ENCODE measurements around the gene SREBF2. TPM values are rescaled to one million over a fixed set of nuclear protein-coding genes. Genes with fewer than 3 reads are reported as not detected.

Gene SREBF2
- total RNA-seq, 3 donors from 2014 or later (not counting 1 experiment from before 2014, with no cell fraction given), result 101 to 106 (median 105) TPM

GRCh38 chr22:41913842-41914534 lies 81.1 kb downstream of the SREBF2 start:
- Mint-ChIP-seq H3K27me3 (ENCODE audit: low read depth in 2 of 2) (peaks cover 24 to 37% of the 10 kb centered on the region in 2 donors), H3K4me3 (no peak overlapping the region), H3K9me3 (no peaks in the 10 kb centered on the region), H3K27ac (no peak overlapping the region), H3K36me3 (no peaks in the 10 kb centered on the region), H3K4me1 (peaks cover 5 to 26% of the 10 kb centered on the region in 2 donors)
- Histone ChIP-seq H3K9me3 (ENCODE audit: control insufficient read depth, insufficient read depth, low read length) (no peaks in the 10 kb centered on the region), H3K27me3 (ENCODE audit: control insufficient read depth, insufficient read depth, low read length) (peaks cover 65% of the 10 kb centered on the region), H3K4me1 (ENCODE audit: control insufficient read depth, insufficient read depth, low read length) (peaks cover 58% of the 10 kb centered on the region), H3K4me3 (ENCODE audit: low read length) (no peak overlapping the region), H3K27ac (ENCODE audit: low read length) (no peak overlapping the region), H3K36me3 (ENCODE audit: control insufficient read depth, insufficient read depth, low read length) (no peaks in the 10 kb centered on the region)
- ATAC-seq (no peak), DNase-seq (peak in 1 of 2 donors; percentile 43)
- TF ChIP-seq CTCF (IDR thresholded peaks at IDR 0.05), result no peak
- intact Hi-C loops (cut with micrococcal nuclease), result no loop called here
- 6% methylated on average over 78 of the region's 79 CpGs for WGBS (ENCODE audit: insufficient coverage)

GRCh38 chr22:41914611-41915034 lies 81.7 kb downstream of the SREBF2 start:
- H3K4me3 ChIP-seq (ENCODE audit: low read length), result no peak overlapping the region
- no peak for TF ChIP-seq CTCF (IDR thresholded peaks at IDR 0.05)
- H3K27me3 ChIP-seq (ENCODE audit: control insufficient read depth, insufficient read depth, low read length), result peaks cover 68% of the 10 kb centered on the region
- intact Hi-C loops (cut with micrococcal nuclease), result no loop called here
- H3K4me1 ChIP-seq (ENCODE audit: control insufficient read depth, insufficient read depth, low read length), result peaks cover 58% of the 10 kb centered on the region
- no peak overlapping the region for H3K27ac ChIP-seq (ENCODE audit: low read length)
- H3K4me3 Mint-ChIP-seq, result no peak overlapping the region
- ATAC-seq (peak in 1 of 3 donors; percentile 25), DNase-seq (no peak)
- no peaks in the 10 kb centered on the region for H3K36me3 ChIP-seq (ENCODE audit: control insufficient read depth, insufficient read depth, low read length)
- peaks cover 0 to 26% of the 10 kb centered on the region in 2 donors for H3K4me1 Mint-ChIP-seq
- H3K9me3 Mint-ChIP-seq, result no peaks in the 10 kb centered on the region
- H3K27me3 Mint-ChIP-seq (ENCODE audit: low read depth in 2 of 2), result peaks cover 24 to 34% of the 10 kb centered on the region in 2 donors
- H3K36me3 Mint-ChIP-seq, result no peaks in the 10 kb centered on the region
- no peaks in the 10 kb centered on the region for H3K9me3 ChIP-seq (ENCODE audit: control insufficient read depth, insufficient read depth, low read length)
- H3K27ac Mint-ChIP-seq, result no peak overlapping the region
- WGBS (ENCODE audit: insufficient coverage), result 2% methylated on average over 67 of the region's 67 CpGs

GRCh38 chr22:41915035-41915785 lies 82.3 kb downstream of the SREBF2 start, which contains the start of gene SHISA8:
TSS of gene SHISA8 (minus strand) at chr22:41915074. CDS start at chr22:41914667, 407 bp downstream.
- peaks cover 67% of the 10 kb centered on the region for H3K27me3 ChIP-seq (ENCODE audit: control insufficient read depth, insufficient read depth, low read length)

More at GRCh38 chr22:41915035-41915785, 82.3 kb downstream of the SREBF2 start, which contains the start of gene SHISA8:
- no peak for TF ChIP-seq CTCF (IDR thresholded peaks at IDR 0.05)
- DNase-seq (peak; percentile 38 to 77), ATAC-seq (peak; percentile 63 to 69 (median 69))
- 11% methylated on average over 47 of the region's 63 CpGs for WGBS (ENCODE audit: insufficient coverage)
- intact Hi-C loops (cut with micrococcal nuclease), result no loop called here
- peak within 1 kb of the TSS; percentile 37 for H3K4me3 Mint-ChIP-seq
- H3K4me1 Mint-ChIP-seq, result peaks cover 0 to 27% of the 10 kb centered on the region in 2 donors
- H3K27ac Mint-ChIP-seq, result peak within 1 kb of the TSS in 1 of 2 donors; percentile 14
- Histone ChIP-seq H3K9me3 (ENCODE audit: control insufficient read depth, insufficient read depth, low read length) (no peaks in the 10 kb centered on the region), H3K4me1 (ENCODE audit: control insufficient read depth, insufficient read depth, low read length) (peaks cover 63% of the 10 kb centered on the region), H3K36me3 (ENCODE audit: control insufficient read depth, insufficient read depth, low read length) (no peaks in the 10 kb centered on the region), H3K4me3 (ENCODE audit: low read length) (peak within 1 kb of the TSS; percentile 29), H3K27ac (ENCODE audit: low read length) (no peak within 1 kb of the TSS)
- no peaks in the 10 kb centered on the region for H3K9me3 Mint-ChIP-seq
- H3K36me3 Mint-ChIP-seq, result no peaks in the 10 kb centered on the region
- peaks cover 24 to 34% of the 10 kb centered on the region in 2 donors for H3K27me3 Mint-ChIP-seq (ENCODE audit: low read depth in 2 of 2)

Data from natural killer cell (primary cell).